Astrocyte of the spinal cord (primary cell): ENCODE results near the gene ASGR2.
"Not testable (repeated sequence)": the region's sequence is repeated elsewhere in the genome, so short reads cannot be mapped to it uniquely, and the experiment has no call there.

Experiments
- DNase-seq: peaks from one replicate; pipeline ENCODE4 v3.0.0; 2011; ENCODE audit warnings: low read depth, low spot score
- H3K4me3 ChIP-seq: 2 replicates; pipeline ENCODE4 v1.5.1; 2011; ENCODE audit warnings: low read depth, mild to moderate bottlenecking, low read length, moderate library complexity
- CTCF ChIP-seq: IDR thresholded peaks from 2 replicates; pipeline ENCODE4 v1.5.1; 2012; ENCODE audit warnings: low read depth, mild to moderate bottlenecking, low read length, inconsistent platforms
- in situ Hi-C: cut with HindIII; loops from 2 replicates; pipeline ENCODE4 v1.10.0; 2017; ENCODE audit warnings: low sequenced_read_pairs

ASGR2 gene

DNA sequence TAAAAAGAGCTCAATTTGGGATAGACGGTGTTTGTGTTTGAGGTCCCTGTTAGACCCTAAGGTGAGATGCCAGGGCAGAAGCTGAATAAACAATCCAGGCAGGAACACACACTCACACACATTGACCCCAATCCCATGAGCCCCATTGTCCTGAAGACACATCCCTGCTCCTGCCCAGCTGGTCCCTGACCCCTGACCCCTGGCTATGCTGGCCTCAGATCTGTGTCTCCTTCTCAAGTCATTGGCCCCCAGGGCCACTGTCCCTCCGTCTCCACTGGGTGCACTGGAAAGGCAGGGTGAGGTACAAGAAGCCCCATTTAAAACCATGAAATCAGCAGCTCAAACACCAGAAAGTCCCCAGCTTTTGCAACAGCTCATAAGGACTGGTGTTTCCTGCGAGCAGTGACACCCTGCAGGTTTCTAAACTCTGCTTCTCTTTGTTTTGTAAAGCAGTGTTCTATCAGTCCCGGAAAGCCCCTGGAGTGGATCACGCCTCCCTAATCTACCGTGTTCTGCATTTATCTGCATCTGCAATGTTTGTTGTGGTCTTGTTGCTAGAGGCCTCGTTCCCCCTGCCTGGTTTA, 18.0 kb upstream of the ASGR2 start:
- in situ Hi-C loops: no loop called here
- no peak for DNase-seq
- H3K4me3 ChIP-seq: no peak overlapping the region
- TF ChIP-seq CTCF: no peak

GRCh38 chr17:7131423-7131791, 16.8 kb upstream of the ASGR2 start:
- in situ Hi-C loops: no loop called here
- H3K4me3 ChIP-seq: no peak overlapping the region
- no peak for DNase-seq
- TF ChIP-seq CTCF: no peak

- TF ChIP-seq CTCF: no peak
- no peak for DNase-seq
- no peak overlapping the region for H3K4me3 ChIP-seq
Observed at GRCh38 chr17:7130621-7131422, 16.2 kb upstream of the ASGR2 start.

DNA sequence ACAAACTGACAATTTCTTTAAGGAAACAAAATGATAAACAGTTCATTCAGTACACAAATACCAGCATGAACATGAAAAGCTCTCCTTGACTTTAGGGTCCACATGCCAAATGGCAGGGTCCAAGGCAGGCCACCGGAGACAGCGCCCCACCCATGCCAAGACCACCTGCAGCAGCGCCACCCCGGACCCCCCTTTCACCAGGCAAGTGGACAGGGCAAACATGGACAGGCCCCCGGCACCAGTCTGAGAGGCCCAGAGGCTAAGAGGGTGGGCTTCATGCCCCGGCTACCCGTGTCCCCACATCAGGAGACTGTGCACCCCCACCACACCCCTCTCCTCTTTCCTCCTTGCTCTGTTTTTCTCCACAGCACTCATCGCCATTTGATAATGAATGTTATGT, 14.7 kb upstream of the ASGR2 start:
- H3K4me3 ChIP-seq: no peak overlapping the region
- in situ Hi-C loops: no loop called here
- no peak for TF ChIP-seq CTCF
- DNase-seq: no peak

More at GRCh38 chr17:7130621-7131422, 16.2 kb upstream of the ASGR2 start:
- in situ Hi-C loops: no loop called here

GRCh38 chr17:7128160-7128559, 13.5 kb upstream of the ASGR2 start:
- DNase-seq: no peak

GRCh38 chr17:7127501-7127900, 12.9 kb upstream of the ASGR2 start:
- in situ Hi-C loops, DNase-seq, H3K4me3 ChIP-seq: not testable (repeated sequence)

More at GRCh38 chr17:7128160-7128559, 13.5 kb upstream of the ASGR2 start:
- no peak for TF ChIP-seq CTCF
- in situ Hi-C loops: no loop called here
- H3K4me3 ChIP-seq: no peak overlapping the region

DNA sequence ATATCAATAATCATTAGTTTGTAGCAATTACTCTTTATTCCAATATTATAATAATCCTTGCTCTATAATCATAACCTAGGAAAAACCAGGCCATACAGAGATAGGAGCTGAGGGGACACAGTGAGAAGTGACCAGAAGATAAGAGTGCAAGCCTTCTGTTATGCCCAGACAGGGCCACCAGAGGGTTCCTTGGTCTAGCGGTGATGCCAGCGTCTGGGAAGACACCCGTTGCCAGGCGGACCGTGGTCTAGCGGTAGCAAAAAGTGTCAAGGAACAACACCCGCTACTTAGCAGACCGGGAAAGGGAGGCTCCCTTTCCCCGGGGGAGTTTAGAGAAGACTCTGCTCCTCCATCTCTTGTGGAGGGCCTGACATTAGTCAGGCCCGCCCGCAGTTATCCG, 11.8 kb upstream of the ASGR2 start:
- DNase-seq, in situ Hi-C loops, H3K4me3 ChIP-seq: not testable (repeated sequence)
